HepG2 (cell line): ENCODE measurements around the gene PAIP2. TPM values are rescaled to one million over a fixed set of nuclear protein-coding genes. Genes with fewer than 3 reads are reported as not detected.

Experiments used
- ATAC-seq: fragments of 200-7000 bp; cut with Tn5 transposase; 3 replicates; pipeline ENCODE4 v1.9.1; 2020; ENCODE audit warnings: mild to moderate bottlenecking, moderate library complexity
- BruUV-seq: library from RNA; stranded (reverse); fragments of 400-500 nt; replicated peaks from 2 replicates; lab custom pipeline; 2021; lab: Mats Ljungman, UMichigan
- CTCF ChIA-PET: fragments of 300-600 bp; formaldehyde crosslinking; extraction: SDS; loops from one replicate; lab custom pipeline; 2021; ENCODE audit warnings: low total read pairs, inconsistent platforms, low intra/inter-chr PET ratio; lab: Yijun Ruan, JAX
- POLR2A ChIA-PET: fragments of 350-600 bp; sonication (Branson Sonifier 250); formaldehyde crosslinking; loops from one replicate; lab custom pipeline; 2020; ENCODE audit warnings: antibody characterized with exemption, inconsistent platforms; lab: Yijun Ruan, JAX
- DNase-seq: peaks from one replicate; pipeline ENCODE4 v3.0.0-alpha.2; 2015; ENCODE audit warnings: low spot score
- FAIRE-seq: peaks from 3 replicates; lab custom pipeline; 2011; peaks lifted over from hg19 to GRCh38; lab: Jason Lieb, UNC
- H2AFZ ChIP-seq: one replicate; pipeline ENCODE4 v1.6.1; 2011; ENCODE audit warnings: low read length, inconsistent platforms
- H3K27ac ChIP-seq: fragments of 300-600 bp; 3 replicates; pipeline ENCODE4 v1.8.0; 2011; ENCODE audit warnings: mixed run types, mild to moderate bottlenecking, mixed read lengths, low read length, inconsistent platforms; ENCODE audit not compliant: insufficient read depth; ENCODE audit errors: extremely low read length
- H3K27me3 ChIP-seq, 2 experiments: fragments of 200-600 bp in 1 of 2; 2 replicates in 1 of 2; 3 replicates in 1 of 2; pipeline versions ENCODE4 v1.6.0 to v1.8.0; 2011; ENCODE audit warnings: low read length in 2 of 2, mild to moderate bottlenecking in 2 of 2, moderate library complexity in 2 of 2, inconsistent platforms in 1 of 2; ENCODE audit not compliant: insufficient read depth in 2 of 2, control insufficient read depth in 1 of 2
- H3K36me3 ChIP-seq, 2 experiments: fragments of 200-600 bp in 1 of 2; replicated peaks in 1 of 2; 2 replicates in 1 of 2; 3 replicates in 1 of 2; pipeline versions ENCODE4 v1.5.1 to v1.8.0; 2011; ENCODE audit warnings: low read length in 2 of 2, inconsistent platforms in 1 of 2; ENCODE audit not compliant: insufficient read depth in 2 of 2, control insufficient read depth in 1 of 2
- H3K4me1 ChIP-seq: 2 replicates; pipeline ENCODE4 v1.5.1; 2012; ENCODE audit warnings: low read length, inconsistent platforms; ENCODE audit not compliant: insufficient read depth
- H3K4me2 ChIP-seq: 2 replicates; pipeline ENCODE4 v1.6.0; 2011; ENCODE audit warnings: low read depth, low read length, inconsistent platforms
- H3K4me3 ChIP-seq, 3 experiments: fragments of 200-600 bp in 1 of 3; sonication (generic), shearing (Covaris generic) in 1 of 3; replicated peaks in 1 of 3; 2 replicates each; pipeline ENCODE4 v1.5.1; 2011 to 2016; ENCODE audit warnings: low read length in 3 of 3, inconsistent platforms in 2 of 3, low read depth in 2 of 3, mild to moderate bottlenecking in 2 of 3, control low read depth in 1 of 3, mixed read lengths in 1 of 3; ENCODE audit not compliant: insufficient read depth in 1 of 3
- H3K79me2 ChIP-seq: one replicate; pipeline ENCODE4 v1.6.1; 2011; ENCODE audit warnings: low read length, inconsistent platforms; ENCODE audit not compliant: insufficient read depth
- H3K9ac ChIP-seq: 2 replicates; pipeline ENCODE4 v1.6.0; 2011; ENCODE audit warnings: mild to moderate bottlenecking, low read depth, low read length, inconsistent platforms; ENCODE audit not compliant: insufficient read depth
- H3K9me3 ChIP-seq: 2 replicates; pipeline ENCODE4 v1.5.1; 2012; ENCODE audit warnings: mild to moderate bottlenecking, low read length
- H4K20me1 ChIP-seq: 2 replicates; pipeline ENCODE4 v1.6.0; 2011; ENCODE audit warnings: inconsistent platforms, mild to moderate bottlenecking, low read length, moderate library complexity; ENCODE audit not compliant: insufficient read depth
- ARNTL ChIP-seq: sonication (generic); formaldehyde crosslinking; IDR thresholded peaks from 2 replicates; pipeline ENCODE4 v1.4.0; 2020; ENCODE audit warnings: mild to moderate bottlenecking, missing genetic modification reagents
- BCL6 ChIP-seq: IDR thresholded peaks from 2 replicates; pipeline ENCODE4 v1.6.1; 2016; ENCODE audit warnings: missing genetic modification reagents, missing compliant biosample characterization
- BHLHE40 ChIP-seq: IDR thresholded peaks from 2 replicates; pipeline ENCODE4 v1.6.1; 2011; ENCODE audit warnings: low read length, improper control_type of control experiment
- CEBPG ChIP-seq: IDR thresholded peaks from 2 replicates; pipeline ENCODE4 v1.6.1; 2016
- HDAC2 ChIP-seq: sonication (generic); formaldehyde crosslinking; IDR thresholded peaks from 2 replicates; pipeline ENCODE4 v1.4.0; 2020; ENCODE audit warnings: missing genetic modification reagents
- HNRNPUL1 ChIP-seq: fragments of 200-400 bp; formaldehyde crosslinking; IDR thresholded peaks from 2 replicates; pipeline ENCODE4 v1.6.1; 2017; ENCODE audit warnings: low read depth, mild to moderate bottlenecking, low read length, moderate library complexity
- KDM4B ChIP-seq: sonication (generic); formaldehyde crosslinking; IDR thresholded peaks from 2 replicates; pipeline ENCODE4 v1.4.0; 2020; ENCODE audit warnings: missing genetic modification reagents
- NR2F1 ChIP-seq, 2 experiments: fragments of 450-650 bp in 1 of 2; formaldehyde crosslinking in 1 of 2; IDR thresholded peaks; 2 replicates each; pipeline versions ENCODE4 v1.5.0 to v1.6.1; 2016 to 2020; ENCODE audit warnings: mild to moderate bottlenecking in 1 of 2, missing compliant biosample characterization in 1 of 2, missing genetic modification reagents in 1 of 2, moderate library complexity in 1 of 2
- PAX8 ChIP-seq: sonication (generic); formaldehyde crosslinking; IDR thresholded peaks from 2 replicates; pipeline ENCODE4 v1.8.0; 2022; ENCODE audit warnings: mild to moderate bottlenecking, missing genetic modification reagents, borderline replicate concordance
- PAXIP1 ChIP-seq: sonication (generic); formaldehyde crosslinking; conservative IDR thresholded peaks from 2 replicates; pipeline ENCODE4 v1.4.0; 2020; ENCODE audit warnings: mild to moderate bottlenecking, missing genetic modification reagents, moderate library complexity
- SMC3 ChIP-seq: IDR thresholded peaks from 2 replicates; pipeline ENCODE4 v1.6.1; 2011; ENCODE audit warnings: low read length, improper control_type of control experiment
- SMYD3 ChIP-seq: sonication (generic); formaldehyde crosslinking; IDR thresholded peaks from 2 replicates; pipeline ENCODE4 v1.8.1; 2023; ENCODE audit warnings: mild to moderate bottlenecking, missing genetic modification reagents
- SNAPC2 ChIP-seq: sonication (generic); formaldehyde crosslinking; IDR thresholded peaks from 2 replicates; pipeline ENCODE4 v1.8.1; 2022; ENCODE audit warnings: mild to moderate bottlenecking, missing genetic modification reagents
- THAP11 ChIP-seq: IDR thresholded peaks from 2 replicates; pipeline ENCODE4 v1.6.1; 2016; ENCODE audit warnings: missing biosample characterization, missing genetic modification reagents
- ZNF343 ChIP-seq: sonication (generic); formaldehyde crosslinking; IDR thresholded peaks from 2 replicates; pipeline ENCODE4 v1.4.0; 2020; ENCODE audit warnings: mild to moderate bottlenecking, missing genetic modification reagents
- ZNF660 ChIP-seq: sonication (generic); formaldehyde crosslinking; IDR thresholded peaks from 2 replicates; pipeline ENCODE4 v1.5.1; 2020; ENCODE audit warnings: mild to moderate bottlenecking, low read depth, missing genetic modification reagents, borderline replicate concordance
- ZNF850 ChIP-seq: sonication (generic); formaldehyde crosslinking; conservative IDR thresholded peaks from 2 replicates; pipeline ENCODE4 v1.9.0; 2021; ENCODE audit warnings: mild to moderate bottlenecking, missing genetic modification reagents
- WGBS: methylation state at CpG from one replicate; pipeline ENCODE4 v1.1.6; 2017; ENCODE audit warnings: low lambda C conversion rate; 5-methylcytosine and 5-hydroxymethylcytosine counted together
- in situ Hi-C: cut with HindIII; loops from 2 replicates; pipeline ENCODE4 v1.10.0; 2017; ENCODE audit warnings: low pct_unique_long_range_greater_than_20kb; ENCODE audit not compliant: extremely low pct_ligation_motif_present
- intact Hi-C: fragments of 100-400 bp; cut with micrococcal nuclease; formaldehyde crosslinking; loops from one replicate; pipeline ENCODE4 v1.10.0; 2022; ENCODE audit not compliant: unreplicated experiment
- polyA plus RNA-seq, 8 experiments: library from polyadenylated mRNA; depleted of rRNA in 3 of 8; stranded (reverse) in 7 of 8; unstranded in 1 of 8; fragments of >200 nt; fragmentation: Illumina TruSeq in 4 of 8; extraction: Trizol in 4 of 8; gene quantifications; 2 replicates each; pipeline versions ENCODE4 v1.2.1 to v1.2.3, GENCODE V29; 2011 to 2016; ENCODE audit warnings: low read depth in 4 of 8, missing spikeins in 1 of 8, mixed read lengths in 1 of 8; ENCODE audit not compliant: insufficient read depth in 1 of 8
- total RNA-seq, 5 experiments: library from RNA; depleted of rRNA; stranded (reverse); fragments of >200 nt; fragmentation: Illumina TruSeq; extraction: Trizol; gene quantifications; 2 replicates each; pipeline ENCODE4 v1.2.3, GENCODE V29; 2016; ENCODE audit warnings: low read depth in 1 of 5
- TF ChIP-seq, protein P1 (sequence below): IDR thresholded peaks from 2 replicates; pipeline ENCODE4 v1.6.1; 2016; ENCODE audit warnings: control low read depth
- TF ChIP-seq, protein P2 (sequence below): IDR thresholded peaks from 2 replicates; pipeline ENCODE4 v1.6.1; 2012; ENCODE audit warnings: low read depth, low read length, improper control_type of control experiment
- TF ChIP-seq, protein P3 (sequence below): sonication (generic); formaldehyde crosslinking; IDR thresholded peaks from 2 replicates; pipeline ENCODE4 v1.4.0; 2020; ENCODE audit warnings: mild to moderate bottlenecking, missing genetic modification reagents

The PAIP2 gene
- total and polyA plus RNA-seq, 2 of the 13 experiments (the other 11 are each of a cell fraction or from before 2014, with no cell fraction given) = 61.5 to 76.3 TPM

- CTCF ChIA-PET = interaction anchor here (1.3 to 1.9 kb wide), 2 partner anchors 16 to 128 kb away, joined by 4 to 6 read pairs; no protein-coding TSS in a partner anchor
- POLR2A ChIA-PET = interaction anchor here (3.0 kb wide), 1 partner anchor 44 kb away, joined by 12 read pairs; the partner anchor contains the start of gene PAIP2
- Histone ChIP-seq H3K27ac (no peak overlapping the region), H3K27me3 (no peaks in the 10 kb centered on the region; a peak in 1 of 5 replicates), H3K4me1 (peaks cover 81% of the 10 kb centered on the region), H4K20me1 (no peaks in the 10 kb centered on the region), H3K4me2 (peak overlapping the region; percentile 92), H2AFZ (no peak overlapping the region), H3K36me3 (no peaks in the 10 kb centered on the region), H3K4me3 (no peak overlapping the region), H3K9ac (no peak overlapping the region), H3K79me2 (peaks cover 16% of the 10 kb centered on the region), H3K9me3 (no peaks in the 10 kb centered on the region)
- DNase-seq (no peak), ATAC-seq (no peak), FAIRE-seq (peak; percentile 86)
- no TSS peak for BruUV-seq
- 13% methylated on average over 4 of the region's 5 CpGs for WGBS
- intact Hi-C loops (no loop called here), in situ Hi-C loops (no loop called here)
- TF ChIP-seq THAP11 (CRISPR knock-in tag) = 0 out of 2 replicates have a peak, but pooled peaks have one; percentile 29
- TF ChIP-seq, protein P1, sequence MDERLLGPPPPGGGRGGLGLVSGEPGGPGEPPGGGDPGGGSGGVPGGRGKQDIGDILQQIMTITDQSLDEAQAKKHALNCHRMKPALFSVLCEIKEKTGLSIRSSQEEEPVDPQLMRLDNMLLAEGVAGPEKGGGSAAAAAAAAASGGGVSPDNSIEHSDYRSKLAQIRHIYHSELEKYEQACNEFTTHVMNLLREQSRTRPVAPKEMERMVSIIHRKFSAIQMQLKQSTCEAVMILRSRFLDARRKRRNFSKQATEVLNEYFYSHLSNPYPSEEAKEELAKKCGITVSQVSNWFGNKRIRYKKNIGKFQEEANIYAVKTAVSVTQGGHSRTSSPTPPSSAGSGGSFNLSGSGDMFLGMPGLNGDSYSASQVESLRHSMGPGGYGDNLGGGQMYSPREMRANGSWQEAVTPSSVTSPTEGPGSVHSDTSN (CRISPR knock-in tag) = no peak
- TF ChIP-seq CEBPG (CRISPR knock-in tag) = peak; percentile 89
- TF ChIP-seq KDM4B = no peak
- no peak for TF ChIP-seq HDAC2 (CRISPR knock-in tag)
- no peak for TF ChIP-seq BHLHE40
- TF ChIP-seq HNRNPUL1 = no peak
- TF ChIP-seq, protein P2, sequence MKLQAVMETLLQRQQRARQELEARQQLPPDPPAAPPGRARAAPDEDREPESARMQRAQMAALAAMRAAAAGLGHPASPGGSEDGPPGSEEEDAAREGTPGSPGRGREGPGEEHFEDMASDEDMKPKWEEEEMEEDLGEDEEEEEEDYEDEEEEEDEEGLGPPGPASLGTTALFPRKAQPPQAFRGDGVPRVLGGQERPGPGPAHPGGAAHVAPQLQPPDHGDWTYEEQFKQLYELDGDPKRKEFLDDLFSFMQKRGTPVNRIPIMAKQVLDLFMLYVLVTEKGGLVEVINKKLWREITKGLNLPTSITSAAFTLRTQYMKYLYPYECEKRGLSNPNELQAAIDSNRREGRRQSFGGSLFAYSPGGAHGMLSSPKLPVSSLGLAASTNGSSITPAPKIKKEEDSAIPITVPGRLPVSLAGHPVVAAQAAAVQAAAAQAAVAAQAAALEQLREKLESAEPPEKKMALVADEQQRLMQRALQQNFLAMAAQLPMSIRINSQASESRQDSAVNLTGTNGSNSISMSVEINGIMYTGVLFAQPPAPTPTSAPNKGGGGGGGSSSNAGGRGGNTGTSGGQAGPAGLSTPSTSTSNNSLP = no peak
- TF ChIP-seq ZNF343 (CRISPR knock-in tag) = no peak
- TF ChIP-seq, protein P3, sequence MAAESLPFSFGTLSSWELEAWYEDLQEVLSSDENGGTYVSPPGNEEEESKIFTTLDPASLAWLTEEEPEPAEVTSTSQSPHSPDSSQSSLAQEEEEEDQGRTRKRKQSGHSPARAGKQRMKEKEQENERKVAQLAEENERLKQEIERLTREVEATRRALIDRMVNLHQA = no peak
- TF ChIP-seq ZNF660 = no peak
- TF ChIP-seq BCL6 = peak; percentile 42; the same call in 1 of the 2 replicates
- TF ChIP-seq PAX8 (CRISPR knock-in tag) = no peak
- TF ChIP-seq ARNTL (CRISPR knock-in tag) = no peak
- no peak for TF ChIP-seq SNAPC2
- 0 out of 2 replicates have a peak, but pooled peaks have one; percentile 16 for TF ChIP-seq PAXIP1 (CRISPR knock-in tag)
- no peak for TF ChIP-seq SMYD3 (CRISPR knock-in tag)
- TF ChIP-seq ZNF850 = no peak
- TF ChIP-seq NR2F1 (CRISPR knock-in tag; IDR thresholded peaks at IDR 0.05) = 0 out of 4 replicates have a peak, but pooled peaks of 1 of the 2 experiments have one; percentile 10
- no peak for TF ChIP-seq SMC3
These were observed 44.4 kb downstream of the PAIP2 start for GRCh38 chr5:139386050-139386438.
